Activated B cell treated with CpG ODN at 0.5 μM for 24 hours (primary cell): ENCODE results near the gene PDE5A. TPM values are rescaled to one million over a fixed set of nuclear protein-coding genes. Genes with fewer than 3 reads are reported as not detected.

ENCODE experiments used
- ATAC-seq: fragments of 200-7000 bp; cut with Tn5 transposase; one replicate; pipeline ENCODE4 v1.10.0; 2021; ENCODE audit warnings: low read depth, mild to moderate bottlenecking, moderate library complexity
- CTCF ChIA-PET: fragments of 350-600 bp; sonication (Branson Sonifier 250); formaldehyde crosslinking; loops from one replicate; lab custom pipeline; 2021; ENCODE audit warnings: antibody characterized with exemption; lab: Charles Lee
- POLR2A ChIA-PET: fragments of 350-600 bp; sonication (Branson Sonifier 250); formaldehyde crosslinking; loops from one replicate; lab custom pipeline; 2021; ENCODE audit warnings: antibody characterized with exemption; lab: Charles Lee
- DNase-seq: peaks from one replicate; pipeline ENCODE4 v3.0.0; 2022
- H3K27ac Mint-ChIP-seq: one replicate; pipeline ENCODE4 v1.8.0; 2020; ENCODE audit warnings: mixed read lengths
- H3K27me3 Mint-ChIP-seq: one replicate; pipeline ENCODE4 v1.8.0; 2021; ENCODE audit warnings: mixed read lengths
- H3K36me3 Mint-ChIP-seq: one replicate; pipeline ENCODE4 v1.8.0; 2021; ENCODE audit warnings: low read depth, mixed read lengths
- H3K4me1 Mint-ChIP-seq: one replicate; pipeline ENCODE4 v1.8.0; 2021; ENCODE audit warnings: mixed read lengths
- H3K4me3 Mint-ChIP-seq: one replicate; pipeline ENCODE4 v1.8.0; 2020; ENCODE audit warnings: mild to moderate bottlenecking, mixed read lengths
- H3K9me3 Mint-ChIP-seq: one replicate; pipeline ENCODE4 v1.8.0; 2020; ENCODE audit warnings: mixed read lengths
- intact Hi-C: fragments of 100-400 bp; cut with micrococcal nuclease; formaldehyde crosslinking; loops from one replicate; pipeline ENCODE4 v1.15.1; 2024
- total RNA-seq: library from RNA; stranded (reverse); gene quantifications from 2 replicates; pipeline ENCODE4 v1.2.3, GENCODE V29; 2022
- TF ChIP-seq, protein P1 (sequence below): fragments of 200-600 bp; IDR thresholded peaks from one replicate; pipeline ENCODE4 v1.8.0; 2022; ENCODE audit warnings: antibody characterized with exemption, mild to moderate bottlenecking

PDE5A gene
- total RNA-seq, 1 donor from 2014 or later, result 0.47 TPM

GRCh38 chr4:119602366-119602765, 26.2 kb downstream of the PDE5A start:
- Mint-ChIP-seq H3K4me3 (no peak overlapping the region), H3K27me3 (peaks cover 8% of the 10 kb centered on the region), H3K27ac (no peak overlapping the region), H3K36me3 (no peaks in the 10 kb centered on the region), H3K9me3 (peaks cover 11% of the 10 kb centered on the region), H3K4me1 (no peaks in the 10 kb centered on the region)
- no peak for ATAC-seq
- POLR2A ChIA-PET, result no interaction called here
- DNase-seq, result no peak
- TF ChIP-seq, protein P1, sequence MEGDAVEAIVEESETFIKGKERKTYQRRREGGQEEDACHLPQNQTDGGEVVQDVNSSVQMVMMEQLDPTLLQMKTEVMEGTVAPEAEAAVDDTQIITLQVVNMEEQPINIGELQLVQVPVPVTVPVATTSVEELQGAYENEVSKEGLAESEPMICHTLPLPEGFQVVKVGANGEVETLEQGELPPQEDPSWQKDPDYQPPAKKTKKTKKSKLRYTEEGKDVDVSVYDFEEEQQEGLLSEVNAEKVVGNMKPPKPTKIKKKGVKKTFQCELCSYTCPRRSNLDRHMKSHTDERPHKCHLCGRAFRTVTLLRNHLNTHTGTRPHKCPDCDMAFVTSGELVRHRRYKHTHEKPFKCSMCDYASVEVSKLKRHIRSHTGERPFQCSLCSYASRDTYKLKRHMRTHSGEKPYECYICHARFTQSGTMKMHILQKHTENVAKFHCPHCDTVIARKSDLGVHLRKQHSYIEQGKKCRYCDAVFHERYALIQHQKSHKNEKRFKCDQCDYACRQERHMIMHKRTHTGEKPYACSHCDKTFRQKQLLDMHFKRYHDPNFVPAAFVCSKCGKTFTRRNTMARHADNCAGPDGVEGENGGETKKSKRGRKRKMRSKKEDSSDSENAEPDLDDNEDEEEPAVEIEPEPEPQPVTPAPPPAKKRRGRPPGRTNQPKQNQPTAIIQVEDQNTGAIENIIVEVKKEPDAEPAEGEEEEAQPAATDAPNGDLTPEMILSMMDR, result no peak
- intact Hi-C loops, result no loop called here
- CTCF ChIA-PET, result no interaction called here

- Mint-ChIP-seq H3K36me3 (no peaks in the 10 kb centered on the region), H3K27me3 (peaks cover 5% of the 10 kb centered on the region), H3K9me3 (peaks cover 11% of the 10 kb centered on the region), H3K27ac (no peak overlapping the region), H3K4me1 (no peaks in the 10 kb centered on the region), H3K4me3 (no peak overlapping the region)
- POLR2A ChIA-PET, result no interaction called here
- no peak for DNase-seq
- CTCF ChIA-PET, result no interaction called here
- intact Hi-C loops, result no loop called here
- TF ChIP-seq, protein P1, result no peak
- ATAC-seq, result no peak
Observed at GRCh38 chr4:119598521-119598920, 30.1 kb downstream of the PDE5A start.

- H3K27ac Mint-ChIP-seq, result no peak overlapping the region
- POLR2A ChIA-PET, result no interaction called here
- H3K9me3 Mint-ChIP-seq, result peaks cover 11% of the 10 kb centered on the region
- DNase-seq, result no peak
- H3K36me3 Mint-ChIP-seq, result no peaks in the 10 kb centered on the region
- CTCF ChIA-PET, result interaction anchor here (2.1 kb wide), 1 partner anchor 31 kb away, joined by 4 read pairs; the partner anchor contains the start of gene PDE5A
- H3K27me3 Mint-ChIP-seq, result peaks cover 9% of the 10 kb centered on the region
- H3K4me3 Mint-ChIP-seq, result no peak overlapping the region
- TF ChIP-seq, protein P1, result no peak
- H3K4me1 Mint-ChIP-seq, result no peaks in the 10 kb centered on the region
- intact Hi-C loops, result no loop called here
- ATAC-seq, result no peak
Observed at GRCh38 chr4:119597377-119597776, 31.2 kb downstream of the PDE5A start.

GRCh38 chr4:119593698-119594097, 34.9 kb downstream of the PDE5A start:
- TF ChIP-seq, protein P1, result no peak
- Mint-ChIP-seq H3K4me3 (no peak overlapping the region), H3K27ac (no peak overlapping the region), H3K4me1 (no peaks in the 10 kb centered on the region), H3K9me3 (peaks cover 4% of the 10 kb centered on the region), H3K27me3 (peaks cover 9% of the 10 kb centered on the region), H3K36me3 (no peaks in the 10 kb centered on the region)
- ChIA-PET POLR2A (no interaction called here), CTCF (no interaction called here)
- ATAC-seq, result no peak
- no peak for DNase-seq
- intact Hi-C loops, result no loop called here

DNA sequence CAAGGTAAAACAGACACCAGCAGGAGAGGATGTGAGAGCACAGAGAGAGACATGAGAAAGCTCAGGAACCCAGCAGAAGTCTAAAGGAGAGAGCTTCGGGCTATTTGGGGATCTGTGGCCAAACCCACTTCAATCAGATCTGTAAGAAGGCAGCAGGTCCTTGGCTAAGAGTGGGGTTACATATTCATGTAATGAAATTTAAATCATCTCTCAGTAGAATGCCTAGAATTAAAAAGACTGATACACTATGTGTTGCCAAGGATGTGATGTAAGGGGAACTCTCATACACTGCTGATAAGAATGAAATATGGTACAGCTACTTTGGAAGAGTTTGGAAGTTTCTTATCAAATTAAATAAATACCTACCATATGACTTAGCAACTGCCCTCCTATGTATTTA, 35.8 kb downstream of the PDE5A start:
- TF ChIP-seq, protein P1, result no peak
- no peak for ATAC-seq
- no peak for DNase-seq
- ChIA-PET CTCF (no interaction called here), POLR2A (no interaction called here)
- intact Hi-C loops, result no loop called here
- Mint-ChIP-seq H3K9me3 (no peaks in the 10 kb centered on the region), H3K27ac (no peak overlapping the region), H3K36me3 (no peaks in the 10 kb centered on the region), H3K4me3 (no peak overlapping the region), H3K4me1 (no peaks in the 10 kb centered on the region), H3K27me3 (peaks cover 9% of the 10 kb centered on the region)
